MG63 (cell line): ENCODE data around the gene ARHGAP40. TPM values are rescaled to one million over a fixed set of nuclear protein-coding genes. Genes with fewer than 3 reads are reported as not detected.
A peak's percentile ranks its signal among the peaks of the same experiment; 100 is the strongest.

Experiments used
- DNase-seq: peaks from one replicate; pipeline ENCODE4 v3.0.0-alpha.2; 2020
- H3K27me3 ChIP-seq: fragments of 250-450 bp; sonication (Bioruptor Pico); 2 replicates; pipeline ENCODE4 v1.5.1; 2020; ENCODE audit warnings: mild to moderate bottlenecking, moderate library complexity
- H3K36me3 ChIP-seq: fragments of 250-450 bp; sonication (Bioruptor Pico); 2 replicates; pipeline ENCODE4 v1.5.1; 2020; ENCODE audit warnings: mild to moderate bottlenecking, moderate library complexity
- H3K4me3 ChIP-seq: fragments of 250-450 bp; sonication (Bioruptor Pico); 2 replicates; pipeline ENCODE4 v1.5.1; 2020; ENCODE audit warnings: mild to moderate bottlenecking, moderate library complexity
- H3K9me3 ChIP-seq: fragments of 250-450 bp; sonication (Bioruptor Pico); 2 replicates; pipeline ENCODE4 v1.5.1; 2020; ENCODE audit warnings: mild to moderate bottlenecking, moderate library complexity
- total RNA-seq: library from RNA; depleted of rRNA; stranded (reverse); fragments of >200 nt; shearing (Covaris generic); gene quantifications from 2 replicates; pipeline ENCODE4 v1.2.3, GENCODE V29; 2014; ENCODE audit warnings: low replicate concordance

The ARHGAP40 gene
- total RNA-seq, 1 experiment from 2014 or later = not detected

GRCh38 chr20:38604873-38605303 is 3.3 kb downstream of the ARHGAP40 start:
- DNase-seq = peak; percentile 69
- H3K4me3 ChIP-seq = no peak overlapping the region
- no peaks in the 10 kb centered on the region for H3K9me3 ChIP-seq
- H3K27me3 ChIP-seq = no peaks in the 10 kb centered on the region
- H3K36me3 ChIP-seq = no peaks in the 10 kb centered on the region

GRCh38 chr20:38607351-38607750 is 5.7 kb downstream of the ARHGAP40 start:
- Histone ChIP-seq H3K36me3 (no peaks in the 10 kb centered on the region), H3K27me3 (no peaks in the 10 kb centered on the region), H3K4me3 (no peak overlapping the region), H3K9me3 (no peaks in the 10 kb centered on the region)
- no peak for DNase-seq

- Histone ChIP-seq H3K9me3 (no peaks in the 10 kb centered on the region), H3K4me3 (no peak overlapping the region)
Observed at GRCh38 chr20:38608188-38608587, 6.6 kb downstream of the ARHGAP40 start.

GRCh38 chr20:38609815-38610214 is 8.2 kb downstream of the ARHGAP40 start:
- no peak for DNase-seq
- Histone ChIP-seq H3K27me3 (no peaks in the 10 kb centered on the region; the same call in 1 of the 2 replicates), H3K36me3 (no peaks in the 10 kb centered on the region), H3K4me3 (no peak overlapping the region), H3K9me3 (no peaks in the 10 kb centered on the region)

More at GRCh38 chr20:38608188-38608587, 6.6 kb downstream of the ARHGAP40 start:
- no peak for DNase-seq
- H3K27me3 ChIP-seq = no peaks in the 10 kb centered on the region
- H3K36me3 ChIP-seq = no peaks in the 10 kb centered on the region

GRCh38 chr20:38610521-38610920 is 8.9 kb downstream of the ARHGAP40 start:
- H3K9me3 ChIP-seq = no peaks in the 10 kb centered on the region
- no peaks in the 10 kb centered on the region; the same call in 1 of the 2 replicates for H3K27me3 ChIP-seq
- H3K4me3 ChIP-seq = no peak overlapping the region
- no peak for DNase-seq
- no peaks in the 10 kb centered on the region for H3K36me3 ChIP-seq

GRCh38 chr20:38612751-38613515 is 11.3 kb downstream of the ARHGAP40 start:
- Histone ChIP-seq H3K36me3 (no peaks in the 10 kb centered on the region), H3K4me3 (no peak overlapping the region), H3K27me3 (peaks cover 16% of the 10 kb centered on the region), H3K9me3 (no peaks in the 10 kb centered on the region)
- DNase-seq = no peak

- no peak for DNase-seq
- Histone ChIP-seq H3K9me3 (no peaks in the 10 kb centered on the region), H3K27me3 (peaks cover 26% of the 10 kb centered on the region), H3K4me3 (no peak overlapping the region), H3K36me3 (no peaks in the 10 kb centered on the region)
Observed at GRCh38 chr20:38615283-38615682, 13.7 kb downstream of the ARHGAP40 start.

GRCh38 chr20:38616457-38616856 is 14.8 kb downstream of the ARHGAP40 start:
- DNase-seq = no peak
- peaks cover 26% of the 10 kb centered on the region for H3K27me3 ChIP-seq
- no peaks in the 10 kb centered on the region for H3K36me3 ChIP-seq
- no peak overlapping the region for H3K4me3 ChIP-seq
- H3K9me3 ChIP-seq = no peaks in the 10 kb centered on the region

GRCh38 chr20:38617011-38617829 is 15.6 kb downstream of the ARHGAP40 start:
- H3K27me3 ChIP-seq = peaks cover 26% of the 10 kb centered on the region
- H3K4me3 ChIP-seq = no peak overlapping the region
- no peaks in the 10 kb centered on the region for H3K9me3 ChIP-seq
- H3K36me3 ChIP-seq = no peaks in the 10 kb centered on the region
- DNase-seq = peak; percentile 61

GRCh38 chr20:38617830-38618196 is 16.2 kb downstream of the ARHGAP40 start:
- Histone ChIP-seq H3K27me3 (peaks cover 26% of the 10 kb centered on the region), H3K9me3 (no peaks in the 10 kb centered on the region), H3K4me3 (no peak overlapping the region), H3K36me3 (no peaks in the 10 kb centered on the region)
- DNase-seq = no peak

- Histone ChIP-seq H3K27me3 (peaks cover 26% of the 10 kb centered on the region), H3K9me3 (no peaks in the 10 kb centered on the region), H3K36me3 (no peaks in the 10 kb centered on the region), H3K4me3 (no peak overlapping the region)
- no peak for DNase-seq
Observed at GRCh38 chr20:38620441-38620840, 18.8 kb downstream of the ARHGAP40 start.

- H3K27me3 ChIP-seq = peaks cover 11% of the 10 kb centered on the region
- H3K4me3 ChIP-seq = no peak overlapping the region
- DNase-seq = no peak
- H3K36me3 ChIP-seq = no peaks in the 10 kb centered on the region
- no peaks in the 10 kb centered on the region for H3K9me3 ChIP-seq
Observed at GRCh38 chr20:38623061-38623460, 21.5 kb downstream of the ARHGAP40 start.

GRCh38 chr20:38624084-38624483 is 22.5 kb downstream of the ARHGAP40 start:
- DNase-seq = no peak
- Histone ChIP-seq H3K27me3 (peaks cover 9% of the 10 kb centered on the region), H3K9me3 (no peaks in the 10 kb centered on the region), H3K4me3 (no peak overlapping the region), H3K36me3 (no peaks in the 10 kb centered on the region)

- Histone ChIP-seq H3K9me3 (no peaks in the 10 kb centered on the region), H3K27me3 (no peaks in the 10 kb centered on the region; the same call in 1 of the 2 replicates), H3K4me3 (no peak overlapping the region), H3K36me3 (no peaks in the 10 kb centered on the region)
- DNase-seq = no peak
Observed at GRCh38 chr20:38625896-38626295, 24.3 kb downstream of the ARHGAP40 start.

- Histone ChIP-seq H3K4me3 (no peak overlapping the region), H3K36me3 (no peaks in the 10 kb centered on the region), H3K9me3 (no peaks in the 10 kb centered on the region), H3K27me3 (no peaks in the 10 kb centered on the region)
- no peak for DNase-seq
Observed at GRCh38 chr20:38626921-38627659, 25.5 kb downstream of the ARHGAP40 start.

- Histone ChIP-seq H3K4me3 (no peak overlapping the region), H3K9me3 (no peaks in the 10 kb centered on the region), H3K27me3 (peaks cover 2% of the 10 kb centered on the region; the same call in 1 of the 2 replicates), H3K36me3 (no peaks in the 10 kb centered on the region)
- DNase-seq = no peak
Observed at GRCh38 chr20:38628580-38629470, 27.2 kb downstream of the ARHGAP40 start.
